Gastroesophageal sphincter (tissue), 4 donors: ENCODE data around the gene SRF. TPM values are rescaled to one million over a fixed set of nuclear protein-coding genes. Genes with fewer than 3 reads are reported as not detected.

Experiments used
- ATAC-seq: fragments of 150-250 bp; one replicate; pipeline ENCODE4 v1.9.1; 2016; ENCODE audit warnings: mild to moderate bottlenecking, moderate library complexity
- H3K27ac ChIP-seq, 4 donors: fragments of 200-600 bp; sonication (generic) in 3 of 4; 1 replicate in 3 of 4; 2 replicates in 1 of 4; pipeline ENCODE4 v1.5.1; 2016 to 2019
- H3K27me3 ChIP-seq: fragments of 200-600 bp; sonication (generic); one replicate; pipeline ENCODE4 v1.5.1; 2019
- H3K36me3 ChIP-seq, 2 donors: fragments of 200-600 bp; sonication (generic); one replicate each; pipeline ENCODE4 v1.5.1; 2019; ENCODE audit warnings: control low read depth in 1 of 2
- H3K4me1 ChIP-seq, 3 donors: fragments of 200-600 bp; sonication (generic); 1 replicate in 2 of 3; 2 replicates in 1 of 3; pipeline ENCODE4 v1.5.1; 2016 to 2019; ENCODE audit warnings: control low read depth in 2 of 3
- H3K4me3 ChIP-seq, 2 donors: fragments of 200-600 bp; sonication (generic); one replicate each; pipeline ENCODE4 v1.5.1; 2019; ENCODE audit warnings: mild to moderate bottlenecking in 1 of 2, moderate library complexity in 1 of 2
- H3K9me3 ChIP-seq, 3 donors: fragments of 200-600 bp; sonication (generic); one replicate each; pipeline ENCODE4 v1.5.1; 2017 to 2019; ENCODE audit warnings: control low read depth in 2 of 3
- EP300 ChIP-seq: sonication (generic); formaldehyde crosslinking; IDR thresholded peaks from one replicate; pipeline ENCODE4 v1.6.1; 2017; ENCODE audit warnings: antibody characterized with exemption, mild to moderate bottlenecking
- POLR2A ChIP-seq, 2 donors: fragments of 450-650 bp; IDR thresholded peaks; one replicate each; pipeline ENCODE4 v1.6.1; 2017; ENCODE audit warnings: antibody characterized with exemption in 2 of 2, mild to moderate bottlenecking in 2 of 2, moderate library complexity in 1 of 2
- POLR2AphosphoS5 ChIP-seq: sonication (generic); formaldehyde crosslinking; IDR thresholded peaks from one replicate; pipeline ENCODE4 v1.6.1; 2017; ENCODE audit warnings: antibody characterized with exemption
- WGBS, 2 donors: methylation state at CpG; one replicate each; pipeline ENCODE4 v1.1.5; 2018; ENCODE audit warnings: low coverage in 1 of 2; 5-methylcytosine and 5-hydroxymethylcytosine counted together
- total RNA-seq, 4 donors: library from RNA; depleted of rRNA; stranded (reverse); fragments of >200 nt; gene quantifications; one replicate each; pipeline ENCODE4 v1.1.0, GENCODE V29; 2016
- TF ChIP-seq, protein P1 (sequence below), 4 experiments: fragments of 200-600 bp in 2 of 4; fragments of 450-650 bp in 2 of 4; sonication (generic) in 1 of 4; IDR thresholded peaks; one replicate each; pipeline ENCODE4 v1.5.1; 2017 to 2019; ENCODE audit warnings: antibody characterized with exemption in 4 of 4, mild to moderate bottlenecking in 2 of 4, moderate library complexity in 2 of 4

The SRF gene
- total RNA-seq, 4 donors from 2014 or later = 92.6 to 192 (median 117) TPM

DNA sequence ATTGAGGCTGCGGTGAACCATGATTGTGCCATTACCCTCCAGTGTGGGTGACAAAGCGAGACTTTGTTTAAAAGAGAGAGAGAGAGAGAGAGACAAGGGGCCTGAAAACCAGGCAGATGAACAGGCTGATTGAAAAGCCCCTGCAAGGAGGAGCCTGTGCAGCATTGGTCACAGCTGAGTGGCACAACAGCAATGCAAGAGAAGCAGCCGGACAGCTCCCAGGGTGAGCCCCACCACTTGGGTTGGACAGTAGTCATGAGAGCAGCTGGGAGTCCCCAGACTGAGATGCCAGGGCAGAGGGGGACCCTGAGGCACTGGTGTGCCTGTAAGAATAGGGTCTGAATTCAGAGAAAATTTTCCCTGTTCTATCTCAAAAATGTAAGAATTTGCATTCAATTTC lies 48.0 kb downstream of the SRF start:
- ATAC-seq = no peak
- Histone ChIP-seq H3K36me3 (peaks cover 0 to 96% of the 10 kb centered on the region in 2 donors), H3K27me3 (no peaks in the 10 kb centered on the region), H3K9me3 (no peaks in the 10 kb centered on the region), H3K4me1 (no peaks in the 10 kb centered on the region), H3K27ac (no peak overlapping the region), H3K4me3 (no peak overlapping the region)
- WGBS, 2 donors = 83 to 93% methylated on average over 2 of the region's 3 CpGs
- TF ChIP-seq POLR2AphosphoS5 = no peak
- TF ChIP-seq, protein P1, sequence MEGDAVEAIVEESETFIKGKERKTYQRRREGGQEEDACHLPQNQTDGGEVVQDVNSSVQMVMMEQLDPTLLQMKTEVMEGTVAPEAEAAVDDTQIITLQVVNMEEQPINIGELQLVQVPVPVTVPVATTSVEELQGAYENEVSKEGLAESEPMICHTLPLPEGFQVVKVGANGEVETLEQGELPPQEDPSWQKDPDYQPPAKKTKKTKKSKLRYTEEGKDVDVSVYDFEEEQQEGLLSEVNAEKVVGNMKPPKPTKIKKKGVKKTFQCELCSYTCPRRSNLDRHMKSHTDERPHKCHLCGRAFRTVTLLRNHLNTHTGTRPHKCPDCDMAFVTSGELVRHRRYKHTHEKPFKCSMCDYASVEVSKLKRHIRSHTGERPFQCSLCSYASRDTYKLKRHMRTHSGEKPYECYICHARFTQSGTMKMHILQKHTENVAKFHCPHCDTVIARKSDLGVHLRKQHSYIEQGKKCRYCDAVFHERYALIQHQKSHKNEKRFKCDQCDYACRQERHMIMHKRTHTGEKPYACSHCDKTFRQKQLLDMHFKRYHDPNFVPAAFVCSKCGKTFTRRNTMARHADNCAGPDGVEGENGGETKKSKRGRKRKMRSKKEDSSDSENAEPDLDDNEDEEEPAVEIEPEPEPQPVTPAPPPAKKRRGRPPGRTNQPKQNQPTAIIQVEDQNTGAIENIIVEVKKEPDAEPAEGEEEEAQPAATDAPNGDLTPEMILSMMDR (IDR thresholded peaks at IDR 0.05) = no peak
- no peak for TF ChIP-seq EP300
- no peak for TF ChIP-seq POLR2A (IDR thresholded peaks at IDR 0.05)

DNA sequence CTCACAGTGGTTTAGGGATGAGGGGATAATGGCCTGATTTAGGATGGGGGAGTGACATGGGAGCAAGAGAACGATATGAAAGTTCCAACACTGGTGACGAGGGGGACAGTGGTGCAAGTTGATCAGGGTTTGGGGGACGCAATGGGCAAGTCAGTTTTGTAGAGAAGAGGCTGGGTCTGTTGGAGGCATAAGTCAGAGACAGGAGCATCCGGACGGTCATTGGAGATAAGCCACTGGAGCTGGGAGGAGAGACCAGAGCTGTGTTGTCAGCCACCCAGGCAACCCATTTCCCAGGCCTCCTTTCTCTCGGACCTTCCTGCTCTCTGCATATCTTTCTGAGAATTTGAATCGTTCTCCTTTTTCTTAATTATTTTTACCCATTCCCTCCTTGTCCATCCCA lies 48.7 kb downstream of the SRF start:
- Histone ChIP-seq H3K9me3 (no peaks in the 10 kb centered on the region), H3K4me1 (no peaks in the 10 kb centered on the region), H3K27me3 (no peaks in the 10 kb centered on the region), H3K36me3 (peaks cover 0 to 95% of the 10 kb centered on the region in 2 donors), H3K27ac (no peak overlapping the region), H3K4me3 (no peak overlapping the region)
- 78 to 90% methylated on average over 6 to 7 of the region's 7 CpGs for WGBS, 2 donors
- no peak for ATAC-seq
- TF ChIP-seq EP300 (no peak), POLR2A (IDR thresholded peaks at IDR 0.05) (no peak), POLR2AphosphoS5 (no peak)
- TF ChIP-seq, protein P1 (IDR thresholded peaks at IDR 0.05) = no peak

DNA sequence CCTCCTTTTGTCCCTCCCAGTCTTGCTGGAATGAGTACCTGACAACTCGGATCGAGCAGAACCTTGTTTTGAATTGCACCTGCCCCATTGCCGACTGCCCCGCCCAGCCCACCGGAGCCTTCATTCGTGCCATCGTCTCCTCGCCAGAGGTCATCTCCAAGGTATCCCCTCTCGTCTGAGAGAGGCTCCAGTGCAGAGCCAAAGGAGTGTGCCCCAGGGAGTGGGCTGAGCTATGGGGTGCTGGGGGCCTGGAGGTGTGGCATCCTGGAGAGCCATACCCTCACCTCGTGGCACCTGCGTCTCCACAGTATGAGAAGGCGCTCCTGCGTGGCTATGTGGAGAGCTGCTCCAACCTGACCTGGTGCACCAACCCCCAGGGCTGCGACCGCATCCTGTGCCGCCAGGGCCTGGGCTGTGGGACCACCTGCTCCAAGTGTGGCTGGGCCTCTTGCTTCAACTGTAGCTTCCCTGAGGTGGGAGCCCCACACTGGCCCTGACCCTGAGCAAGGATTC lies 49.4 kb downstream of the SRF start:
- WGBS, 2 donors = 60 to 73% methylated on average over 1 to 3 of the region's 16 CpGs
- Histone ChIP-seq H3K4me1 (no peaks in the 10 kb centered on the region), H3K27ac (no peak overlapping the region), H3K36me3 (peaks cover 0 to 95% of the 10 kb centered on the region in 2 donors), H3K4me3 (no peak overlapping the region), H3K9me3 (no peaks in the 10 kb centered on the region), H3K27me3 (no peaks in the 10 kb centered on the region)
- no peak for TF ChIP-seq EP300
- TF ChIP-seq POLR2A (IDR thresholded peaks at IDR 0.05) = no peak
- no peak for TF ChIP-seq POLR2AphosphoS5
- TF ChIP-seq, protein P1 (IDR thresholded peaks at IDR 0.05) = no peak
- no peak for ATAC-seq

DNA sequence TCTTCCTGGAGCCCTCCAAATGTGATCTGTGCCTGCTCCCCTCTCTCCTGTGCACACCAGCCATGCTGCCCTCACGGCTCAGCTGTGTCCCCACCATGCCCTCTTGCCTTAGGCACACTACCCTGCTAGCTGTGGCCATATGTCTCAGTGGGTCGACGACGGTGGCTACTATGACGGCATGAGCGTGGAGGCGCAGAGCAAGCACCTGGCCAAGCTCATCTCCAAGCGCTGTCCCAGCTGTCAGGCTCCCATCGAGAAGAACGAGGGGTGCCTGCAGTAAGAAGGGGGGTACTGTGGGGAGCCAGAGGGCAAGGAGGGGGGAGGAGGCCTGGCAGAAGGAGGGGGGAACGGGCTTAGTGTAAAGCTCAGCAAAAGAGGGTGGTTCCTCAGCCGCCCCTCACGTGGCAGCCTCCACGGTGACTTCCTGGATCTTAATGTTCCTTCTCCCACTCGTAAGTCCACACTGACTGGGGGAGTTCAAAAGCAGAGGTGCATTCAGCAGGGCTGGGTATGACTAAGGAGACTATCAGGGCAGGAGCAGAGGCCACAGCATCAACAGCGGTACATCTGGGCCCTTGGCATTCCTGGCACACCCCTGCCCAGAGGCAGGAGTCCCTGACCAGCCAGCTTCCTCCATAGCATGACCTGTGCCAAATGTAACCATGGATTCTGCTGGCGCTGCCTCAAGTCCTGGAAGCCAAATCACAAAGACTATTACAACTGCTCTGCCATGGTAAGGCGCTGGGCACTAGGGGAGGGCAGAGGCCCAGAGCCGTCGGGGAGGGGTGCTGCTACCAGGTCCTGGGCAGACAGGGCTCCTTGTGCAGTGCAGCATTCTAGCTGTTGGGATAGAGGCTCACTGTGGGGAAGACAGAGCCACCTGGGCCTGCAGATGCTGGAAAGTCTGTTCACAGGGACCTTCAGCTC lies 50.2 kb downstream of the SRF start:
- Histone ChIP-seq H3K27ac (no peak overlapping the region), H3K9me3 (no peaks in the 10 kb centered on the region), H3K4me3 (no peak overlapping the region), H3K36me3 (peaks cover 0 to 92% of the 10 kb centered on the region in 2 donors), H3K27me3 (no peaks in the 10 kb centered on the region), H3K4me1 (no peaks in the 10 kb centered on the region)
- no peak for ATAC-seq
- WGBS, 2 donors = no CpG with 5 or more reads among the region's 20 CpGs
- TF ChIP-seq EP300 (no peak), POLR2A (IDR thresholded peaks at IDR 0.05) (no peak), POLR2AphosphoS5 (no peak)
- TF ChIP-seq, protein P1 (IDR thresholded peaks at IDR 0.05) = no peak
